MG63 (cell line): ENCODE data around the gene PRRT2. TPM values are rescaled to one million over a fixed set of nuclear protein-coding genes. Genes with fewer than 3 reads are reported as not detected.
"Not testable (repeated sequence)": the region's sequence is repeated elsewhere in the genome, so short reads cannot be mapped to it uniquely, and the experiment has no call there.

ENCODE experiments used
- DNase-seq: peaks from one replicate; pipeline ENCODE4 v3.0.0-alpha.2; 2020
- H3K27me3 ChIP-seq: fragments of 250-450 bp; sonication (Bioruptor Pico); 2 replicates; pipeline ENCODE4 v1.5.1; 2020; ENCODE audit warnings: mild to moderate bottlenecking, moderate library complexity
- H3K36me3 ChIP-seq: fragments of 250-450 bp; sonication (Bioruptor Pico); 2 replicates; pipeline ENCODE4 v1.5.1; 2020; ENCODE audit warnings: mild to moderate bottlenecking, moderate library complexity
- H3K4me3 ChIP-seq: fragments of 250-450 bp; sonication (Bioruptor Pico); 2 replicates; pipeline ENCODE4 v1.5.1; 2020; ENCODE audit warnings: mild to moderate bottlenecking, moderate library complexity
- H3K9me3 ChIP-seq: fragments of 250-450 bp; sonication (Bioruptor Pico); 2 replicates; pipeline ENCODE4 v1.5.1; 2020; ENCODE audit warnings: mild to moderate bottlenecking, moderate library complexity
- total RNA-seq: library from RNA; depleted of rRNA; stranded (reverse); fragments of >200 nt; shearing (Covaris generic); gene quantifications from 2 replicates; pipeline ENCODE4 v1.2.3, GENCODE V29; 2014; ENCODE audit warnings: low replicate concordance; rRNA removed

PRRT2 gene
- not detected in 2 replicates for total RNA-seq

GRCh38 chr16:29811896-29812665, at the start of gene PRRT2:
Gene PRRT2, plus strand, starts transcription at chr16:29812193. Its CDS starts 862 bp downstream, at chr16:29813055.
- H3K36me3 ChIP-seq: peaks cover 35% of the 10 kb centered on the region
- DNase-seq: peak; percentile 74
- no peaks in the 10 kb centered on the region for H3K27me3 ChIP-seq
- H3K9me3 ChIP-seq: no peaks in the 10 kb centered on the region
- peak within 1 kb of the TSS; percentile 53 for H3K4me3 ChIP-seq

GRCh38 chr16:29763326-29763725, 48.7 kb upstream of the PRRT2 start:
- DNase-seq: no peak
- no peaks in the 10 kb centered on the region for H3K36me3 ChIP-seq
- H3K27me3 ChIP-seq: no peaks in the 10 kb centered on the region
- no peak overlapping the region for H3K4me3 ChIP-seq
- no peaks in the 10 kb centered on the region for H3K9me3 ChIP-seq

GRCh38 chr16:29765167-29766032, 46.6 kb upstream of the PRRT2 start:
- Histone ChIP-seq H3K4me3 (no peak overlapping the region), H3K36me3 (no peaks in the 10 kb centered on the region), H3K9me3 (no peaks in the 10 kb centered on the region), H3K27me3 (no peaks in the 10 kb centered on the region)
- DNase-seq: peak; percentile 35

- Histone ChIP-seq H3K4me3 (no peak overlapping the region), H3K36me3 (no peaks in the 10 kb centered on the region), H3K9me3 (no peaks in the 10 kb centered on the region), H3K27me3 (no peaks in the 10 kb centered on the region)
- DNase-seq: no peak
Observed at GRCh38 chr16:29766571-29766970, 45.4 kb upstream of the PRRT2 start.

GRCh38 chr16:29767062-29767461, 44.9 kb upstream of the PRRT2 start:
- Histone ChIP-seq H3K27me3 (no peaks in the 10 kb centered on the region; the same call in 1 of the 2 replicates), H3K9me3 (no peaks in the 10 kb centered on the region), H3K36me3 (no peaks in the 10 kb centered on the region), H3K4me3 (no peak overlapping the region)
- DNase-seq: no peak

DNA sequence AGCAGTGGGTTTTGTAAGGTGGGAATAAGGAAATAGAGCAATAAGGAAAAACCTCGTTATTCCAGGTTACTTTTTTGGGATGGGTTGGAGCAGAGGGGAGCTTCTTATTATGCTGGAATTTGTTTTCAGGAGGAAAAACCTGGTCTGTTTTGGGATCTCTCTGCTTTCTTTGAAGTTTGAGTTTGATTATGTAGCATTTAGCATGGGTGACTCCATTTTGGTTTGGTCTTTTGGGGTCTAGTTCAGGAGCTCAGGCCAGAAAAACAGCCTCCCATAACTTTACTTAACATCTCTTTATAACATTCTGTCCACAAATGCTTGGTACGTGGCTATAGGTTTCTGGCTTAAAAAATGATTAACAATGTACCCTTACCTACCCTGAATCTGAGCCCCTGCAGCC, 42.5 kb upstream of the PRRT2 start:
- Histone ChIP-seq H3K4me3 (no peak overlapping the region), H3K36me3 (no peaks in the 10 kb centered on the region)
- DNase-seq: no peak

GRCh38 chr16:29770250-29770929, 41.6 kb upstream of the PRRT2 start:
- H3K36me3 ChIP-seq: no peaks in the 10 kb centered on the region
- no peaks in the 10 kb centered on the region; the same call in 1 of the 2 replicates for H3K27me3 ChIP-seq
- no peak overlapping the region for H3K4me3 ChIP-seq
- DNase-seq: no peak
- no peaks in the 10 kb centered on the region for H3K9me3 ChIP-seq

More for the DNA sequence above, 42.5 kb upstream of the PRRT2 start:
- Histone ChIP-seq H3K27me3 (no peaks in the 10 kb centered on the region; the same call in 1 of the 2 replicates), H3K9me3 (no peaks in the 10 kb centered on the region)

GRCh38 chr16:29772330-29772729, 39.7 kb upstream of the PRRT2 start:
- not testable (repeated sequence) for H3K36me3 ChIP-seq, DNase-seq

DNA sequence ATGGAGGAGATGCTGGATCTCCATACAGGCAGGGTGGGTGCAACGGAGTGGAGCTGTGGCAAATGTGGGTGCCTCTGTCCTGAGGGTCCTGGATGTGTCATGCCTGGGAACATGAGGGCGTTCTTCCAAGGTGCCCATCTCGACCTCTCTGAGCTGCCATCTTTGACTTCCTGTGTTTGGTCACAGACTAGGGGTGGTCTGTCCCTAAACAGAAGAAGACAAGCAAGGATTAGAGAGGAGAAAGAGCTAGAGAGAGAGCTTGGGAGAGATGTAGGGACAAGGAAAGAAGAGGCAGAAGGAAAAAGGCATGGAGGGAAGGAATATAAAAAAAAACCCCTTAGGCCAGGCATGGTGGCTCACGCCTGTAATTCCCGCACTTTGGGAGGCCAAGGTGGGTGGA, 37.3 kb upstream of the PRRT2 start:
- H3K27me3 ChIP-seq: no peaks in the 10 kb centered on the region; the same call in 1 of the 2 replicates
- DNase-seq: no peak
- no peaks in the 10 kb centered on the region for H3K36me3 ChIP-seq
- H3K4me3 ChIP-seq: no peak overlapping the region
- H3K9me3 ChIP-seq: no peaks in the 10 kb centered on the region

More at GRCh38 chr16:29772330-29772729, 39.7 kb upstream of the PRRT2 start:
- not testable (repeated sequence) for H3K27me3 ChIP-seq, H3K4me3 ChIP-seq, H3K9me3 ChIP-seq

GRCh38 chr16:29775742-29776408, 36.1 kb upstream of the PRRT2 start:
- peaks cover 2% of the 10 kb centered on the region; the same call in 1 of the 2 replicates for H3K27me3 ChIP-seq
- peak; percentile 47 for DNase-seq
- no peak overlapping the region for H3K4me3 ChIP-seq
- no peaks in the 10 kb centered on the region for H3K9me3 ChIP-seq
- H3K36me3 ChIP-seq: no peaks in the 10 kb centered on the region

- DNase-seq: no peak
- Histone ChIP-seq H3K36me3 (no peaks in the 10 kb centered on the region), H3K4me3 (no peak within 1 kb of the TSS), H3K27me3 (peaks cover 6% of the 10 kb centered on the region; the same call in 1 of the 2 replicates), H3K9me3 (no peaks in the 10 kb centered on the region)
Observed at GRCh38 chr16:29777576-29778350, 34.2 kb upstream of the PRRT2 start, which contains the start of gene ZG16. Gene ZG16, plus strand, starts transcription at chr16:29778256. Its CDS starts 1,011 bp downstream, at chr16:29779267.

DNA sequence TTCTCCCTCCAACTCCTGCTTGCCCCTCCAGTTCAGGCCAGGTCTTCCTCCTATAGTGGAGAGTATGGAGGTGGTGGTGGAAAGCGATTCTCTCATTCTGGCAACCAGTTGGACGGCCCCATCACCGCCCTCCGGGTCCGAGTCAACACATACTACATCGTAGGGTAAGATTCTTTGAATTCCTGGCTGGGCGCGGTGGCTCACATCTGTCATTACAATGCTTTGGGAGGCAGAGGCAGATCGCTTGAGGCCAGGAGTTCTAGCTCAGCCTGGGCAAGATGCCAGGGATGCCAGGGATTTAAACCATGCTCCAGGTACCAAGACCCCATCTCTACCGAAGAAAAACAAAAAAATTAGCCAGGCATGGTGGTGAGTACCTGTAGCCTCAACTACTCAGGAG, 32.5 kb upstream of the PRRT2 start:
- Histone ChIP-seq H3K27me3 (peaks cover 6% of the 10 kb centered on the region; the same call in 1 of the 2 replicates), H3K4me3 (no peak overlapping the region), H3K9me3 (no peaks in the 10 kb centered on the region), H3K36me3 (no peaks in the 10 kb centered on the region)
- DNase-seq: peak; percentile 43

DNA sequence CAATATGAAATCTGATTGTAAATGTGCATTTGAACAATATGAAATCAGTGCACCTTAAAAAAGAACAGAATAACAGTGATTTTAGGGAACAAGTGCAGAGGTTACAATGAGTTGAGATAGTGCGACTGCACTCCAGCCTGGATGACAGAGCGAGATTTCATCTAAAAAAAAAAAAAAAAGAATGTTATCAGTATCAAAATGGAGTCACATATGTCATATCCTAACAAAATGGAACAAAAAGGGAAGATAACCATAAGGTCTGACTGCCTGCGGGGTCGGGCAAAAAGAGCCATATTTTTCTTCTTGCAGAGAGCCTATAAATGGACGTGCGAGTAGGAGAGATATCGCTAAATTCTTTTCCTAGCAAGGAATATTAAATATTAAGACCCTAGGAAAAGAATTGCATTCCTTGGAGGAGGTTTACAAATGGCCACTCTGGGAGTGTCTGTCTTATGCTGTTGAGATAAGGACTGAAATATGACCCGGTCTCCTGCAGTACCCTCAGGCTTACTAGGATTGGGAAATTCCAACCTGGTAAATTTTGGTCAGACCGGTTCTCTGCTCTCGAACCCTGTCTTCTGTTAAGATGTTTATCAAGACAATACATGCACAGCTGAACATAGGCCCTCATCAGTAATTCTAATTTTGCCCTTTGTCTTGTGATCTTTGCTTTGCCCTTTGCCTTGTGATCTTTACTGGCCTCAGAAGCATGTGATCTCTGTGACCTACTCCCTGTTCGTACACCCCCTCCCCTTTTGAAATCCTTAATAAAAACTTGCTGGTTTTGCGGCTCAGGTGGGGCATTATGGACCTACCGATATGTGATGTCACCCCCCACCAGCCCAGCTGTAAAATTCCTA, 28.7 kb upstream of the PRRT2 start:
- H3K36me3 ChIP-seq, DNase-seq, H3K9me3 ChIP-seq, H3K4me3 ChIP-seq, H3K27me3 ChIP-seq: not testable (repeated sequence)

- no peaks in the 10 kb centered on the region for H3K36me3 ChIP-seq
- H3K4me3 ChIP-seq: no peak overlapping the region
- DNase-seq: no peak
- no peaks in the 10 kb centered on the region for H3K9me3 ChIP-seq
- peaks cover 6% of the 10 kb centered on the region; the same call in 1 of the 2 replicates for H3K27me3 ChIP-seq
Observed at GRCh38 chr16:29784157-29784556, 27.8 kb upstream of the PRRT2 start.
